PFSK-1 (cell line): ENCODE results near the gene APOD.

Experiments
- POLR2AphosphoS5 ChIP-seq: IDR thresholded peaks from 2 replicates; pipeline ENCODE4 v1.6.1; 2012; ENCODE audit warnings: low read depth, mild to moderate bottlenecking, control low read depth, low read length, moderate library complexity
- SIN3A ChIP-seq: IDR thresholded peaks from 2 replicates; pipeline ENCODE4 v1.6.1; 2012; ENCODE audit warnings: mild to moderate bottlenecking, low read length, moderate library complexity, borderline replicate concordance; ENCODE audit not compliant: insufficient read depth
- TAF1 ChIP-seq: IDR thresholded peaks from 2 replicates; pipeline ENCODE4 v1.6.1; 2012; ENCODE audit warnings: low read length, control low read depth, borderline replicate concordance; ENCODE audit not compliant: insufficient read depth
- TF ChIP-seq, protein P1 (sequence below), 2 experiments: IDR thresholded peaks; 2 replicates each; pipeline versions ENCODE4 v1.6.1 to v1.8.0; 2011 to 2012; ENCODE audit warnings: low read depth in 2 of 2, low read length in 2 of 2, control low read depth in 1 of 2, inconsistent platforms in 1 of 2, mild to moderate bottlenecking in 1 of 2, moderate library complexity in 1 of 2; ENCODE audit not compliant: insufficient read depth in 1 of 2

DNA sequence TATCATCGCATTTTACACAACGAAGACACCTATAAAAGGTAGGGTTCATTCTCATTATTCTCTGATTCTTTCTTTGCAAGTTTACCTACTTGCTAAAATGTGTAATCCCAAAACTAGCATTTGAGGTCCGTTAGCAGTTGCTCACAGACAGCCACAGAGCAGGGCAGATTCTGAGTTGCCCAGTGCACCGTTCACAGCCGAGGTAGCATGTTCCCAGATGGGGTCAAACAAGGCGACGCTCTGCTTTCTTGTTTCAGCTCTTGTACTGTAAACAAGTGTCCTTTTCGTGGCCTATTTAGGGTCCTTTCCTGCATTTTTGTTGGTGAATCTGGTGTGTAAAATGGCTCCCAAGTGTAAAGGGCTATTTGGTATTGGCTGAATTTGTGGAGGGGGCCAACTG, 43.7 kb downstream of the APOD start:
- TF ChIP-seq SIN3A (no peak), POLR2AphosphoS5 (no peak), TAF1 (no peak)
- TF ChIP-seq, protein P1, sequence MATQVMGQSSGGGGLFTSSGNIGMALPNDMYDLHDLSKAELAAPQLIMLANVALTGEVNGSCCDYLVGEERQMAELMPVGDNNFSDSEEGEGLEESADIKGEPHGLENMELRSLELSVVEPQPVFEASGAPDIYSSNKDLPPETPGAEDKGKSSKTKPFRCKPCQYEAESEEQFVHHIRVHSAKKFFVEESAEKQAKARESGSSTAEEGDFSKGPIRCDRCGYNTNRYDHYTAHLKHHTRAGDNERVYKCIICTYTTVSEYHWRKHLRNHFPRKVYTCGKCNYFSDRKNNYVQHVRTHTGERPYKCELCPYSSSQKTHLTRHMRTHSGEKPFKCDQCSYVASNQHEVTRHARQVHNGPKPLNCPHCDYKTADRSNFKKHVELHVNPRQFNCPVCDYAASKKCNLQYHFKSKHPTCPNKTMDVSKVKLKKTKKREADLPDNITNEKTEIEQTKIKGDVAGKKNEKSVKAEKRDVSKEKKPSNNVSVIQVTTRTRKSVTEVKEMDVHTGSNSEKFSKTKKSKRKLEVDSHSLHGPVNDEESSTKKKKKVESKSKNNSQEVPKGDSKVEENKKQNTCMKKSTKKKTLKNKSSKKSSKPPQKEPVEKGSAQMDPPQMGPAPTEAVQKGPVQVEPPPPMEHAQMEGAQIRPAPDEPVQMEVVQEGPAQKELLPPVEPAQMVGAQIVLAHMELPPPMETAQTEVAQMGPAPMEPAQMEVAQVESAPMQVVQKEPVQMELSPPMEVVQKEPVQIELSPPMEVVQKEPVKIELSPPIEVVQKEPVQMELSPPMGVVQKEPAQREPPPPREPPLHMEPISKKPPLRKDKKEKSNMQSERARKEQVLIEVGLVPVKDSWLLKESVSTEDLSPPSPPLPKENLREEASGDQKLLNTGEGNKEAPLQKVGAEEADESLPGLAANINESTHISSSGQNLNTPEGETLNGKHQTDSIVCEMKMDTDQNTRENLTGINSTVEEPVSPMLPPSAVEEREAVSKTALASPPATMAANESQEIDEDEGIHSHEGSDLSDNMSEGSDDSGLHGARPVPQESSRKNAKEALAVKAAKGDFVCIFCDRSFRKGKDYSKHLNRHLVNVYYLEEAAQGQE (IDR thresholded peaks at IDR 0.05; ENCODE audit: insufficient read depth in 1 of 2, low read depth in 2 of 2, low read length in 2 of 2) = no peak
